Measurements from ENCODE around the gene GTF2H3. TPM values are rescaled to one million over a fixed set of nuclear protein-coding genes. Genes with fewer than 3 reads are reported as not detected.
A peak's percentile ranks its signal among the peaks of the same experiment; 100 is the strongest.

The GTF2H3 gene
- polyA plus RNA-seq, 2 of the 4 experiments (the other 2 are of a cell fraction): 25.5 to 85.3 TPM

DNA sequence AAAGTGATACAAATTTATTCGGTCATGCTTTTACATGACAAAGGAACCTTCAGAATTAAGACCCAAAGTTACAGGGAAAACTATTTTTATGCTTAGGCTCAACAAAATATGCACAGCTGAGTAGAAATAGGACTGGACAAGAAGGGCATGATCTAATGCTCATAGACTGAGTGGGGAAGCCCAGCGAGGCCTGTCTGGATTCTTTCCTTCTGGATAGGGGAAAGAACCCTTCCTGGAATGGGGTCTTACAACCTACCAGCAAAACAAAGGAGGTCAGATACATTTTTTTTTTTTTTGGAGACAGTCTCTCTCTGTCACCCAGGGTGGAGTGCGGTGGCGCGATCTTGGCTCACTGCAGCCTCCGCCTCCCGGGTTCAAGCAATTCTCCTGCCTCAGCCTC is 33.9 kb upstream of the GTF2H3 start:
- CTCF ChIA-PET: interaction anchor here (3.4 kb wide), 1 partner anchor 8 kb away, joined by 20 read pairs; no protein-coding TSS in a partner anchor
- H3K4me2 ChIP-seq: no peak overlapping the region

DNA sequence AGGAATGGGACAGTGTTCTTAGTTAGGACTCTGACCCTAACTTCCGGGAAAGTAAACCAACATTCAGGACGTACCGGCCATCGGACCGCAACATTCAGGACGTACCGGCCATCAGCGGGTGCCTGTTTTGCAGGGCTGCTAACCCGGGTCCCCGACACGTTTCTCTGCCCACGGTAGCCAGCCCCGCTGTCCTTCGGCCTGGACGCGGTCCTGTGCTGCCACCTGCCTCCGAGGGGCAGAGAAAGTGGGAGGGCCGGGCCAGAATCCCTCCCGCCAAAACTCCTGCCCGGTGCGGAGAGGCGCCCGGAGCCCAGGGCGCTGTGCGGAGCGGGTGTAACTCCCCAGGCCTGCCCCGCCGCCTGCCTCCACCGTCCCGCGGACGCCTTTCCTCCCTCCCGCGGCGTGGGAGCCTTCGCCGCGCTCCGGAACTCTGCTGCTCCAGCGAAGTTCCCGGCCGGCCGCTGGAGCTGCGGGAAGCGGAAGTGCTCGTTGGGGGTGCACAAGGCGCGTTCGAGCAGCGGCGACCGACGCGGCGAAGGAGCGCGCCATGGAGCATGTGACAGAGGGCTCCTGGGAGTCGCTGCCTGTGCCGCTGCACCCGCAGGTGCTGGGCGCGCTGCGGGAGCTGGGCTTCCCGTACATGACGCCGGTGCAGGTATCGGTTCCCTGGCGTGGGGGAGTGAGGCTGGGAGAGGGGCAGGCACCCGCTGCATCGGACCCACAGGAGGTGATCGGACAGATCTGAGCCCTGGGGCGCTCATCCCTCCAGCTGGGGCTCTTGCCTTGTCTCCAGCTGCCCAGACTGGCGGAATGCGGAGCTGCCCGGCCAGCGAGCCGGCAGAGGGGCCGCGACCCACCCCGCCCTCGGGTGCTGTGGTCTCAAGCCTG is 31.8 kb upstream of the GTF2H3 start, which contains the start of gene DDX55:
TSS of gene DDX55 (plus strand) at position 498 of the 888 bp plus-strand sequence. CDS start at position 548, 50 bp downstream.
- Histone ChIP-seq H3K4me2 (peak within 1 kb of the TSS; percentile 82), H3K4me1 (peaks cover 19% of the 10 kb centered on the region), H3K9me3 (no peaks in the 10 kb centered on the region), H3K27ac (peak within 1 kb of the TSS; percentile 85 to 98), H3K4me3 (peak within 1 kb of the TSS; percentile 71)
- WGBS (ENCODE audit: missing lambda C conversion rate): under 1% methylated on average over 18 of the region's 81 CpGs
- CTCF ChIA-PET: interaction anchor here (0.8 to 3.4 kb wide), 11 partner anchors 10 to 350 kb away, joined by 3 to 20 read pairs (median 4); partner anchors contain the start of genes RILPL1 and SNRNP35
- DNase-seq (ENCODE audit: low read depth in 1 of 2, low spot score in 1 of 2) (peak; percentile 81 to 91), ATAC-seq (peak; percentile 97 to 98), FAIRE-seq (no peak)
- POLR2A ChIA-PET: interaction anchor here (0.7 to 1.6 kb wide), 8 partner anchors 11 to 704 kb away, joined by 3 to 5 read pairs (median 3); partner anchors contain the start of genes ATP6V0A2, SBNO1 and SNRNP35
- TF ChIP-seq CEBPB (IDR thresholded peaks at IDR 0.05): no peak
- TF ChIP-seq PHF8 (IDR thresholded peaks at IDR 0.05; ENCODE audit: borderline replicate concordance, low read depth): peak; percentile 59; the same call in 1 of the 2 replicates
- TF ChIP-seq FOSL2 (IDR thresholded peaks at IDR 0.05): no peak
- 0 out of 2 replicates have a peak, but pooled peaks have one; percentile 2 for TF ChIP-seq FOSL2 (CRISPR knock-in tag; IDR thresholded peaks at IDR 0.05)
- TF ChIP-seq GATA3 (IDR thresholded peaks at IDR 0.05; ENCODE audit: borderline replicate concordance): 0 out of 2 replicates have a peak, but pooled peaks have one; percentile 20
- no peak for TF ChIP-seq CBX2 (IDR thresholded peaks at IDR 0.05; ENCODE audit: borderline replicate concordance, low read depth)
- peak; percentile 53; the same call in 1 of the 2 replicates for TF ChIP-seq FOXS1 (CRISPR knock-in tag; IDR thresholded peaks at IDR 0.05)
- TF ChIP-seq CHD2 (IDR thresholded peaks at IDR 0.05; ENCODE audit: low read length, partially characterized antibody): no peak
- TF ChIP-seq RCOR1 (IDR thresholded peaks at IDR 0.05; ENCODE audit: low read depth, low read length): no peak
- no peak for TF ChIP-seq HEYL (CRISPR knock-in tag; IDR thresholded peaks at IDR 0.05)
- no peak for TF ChIP-seq JUNB (IDR thresholded peaks at IDR 0.05)
- 0 out of 2 replicates have a peak, but pooled peaks have one; percentile 5 for TF ChIP-seq SREBF2 (IDR thresholded peaks at IDR 0.05)
- TF ChIP-seq MYC (IDR thresholded peaks at IDR 0.05; ENCODE audit: borderline replicate concordance, low read length): peak; percentile 88
- TF ChIP-seq, protein P1, sequence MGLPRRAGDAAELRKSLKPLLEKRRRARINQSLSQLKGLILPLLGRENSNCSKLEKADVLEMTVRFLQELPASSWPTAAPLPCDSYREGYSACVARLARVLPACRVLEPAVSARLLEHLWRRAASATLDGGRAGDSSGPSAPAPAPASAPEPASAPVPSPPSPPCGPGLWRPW (IDR thresholded peaks at IDR 0.05): no peak
- TF ChIP-seq NPAS2 (CRISPR knock-in tag; IDR thresholded peaks at IDR 0.05; ENCODE audit: borderline replicate concordance): peak; percentile 19; the same call in 1 of the 2 replicates
- TF ChIP-seq HDAC2 (IDR thresholded peaks at IDR 0.05): 0 out of 2 replicates have a peak, but pooled peaks have one; percentile 25
- TF ChIP-seq, protein P2, sequence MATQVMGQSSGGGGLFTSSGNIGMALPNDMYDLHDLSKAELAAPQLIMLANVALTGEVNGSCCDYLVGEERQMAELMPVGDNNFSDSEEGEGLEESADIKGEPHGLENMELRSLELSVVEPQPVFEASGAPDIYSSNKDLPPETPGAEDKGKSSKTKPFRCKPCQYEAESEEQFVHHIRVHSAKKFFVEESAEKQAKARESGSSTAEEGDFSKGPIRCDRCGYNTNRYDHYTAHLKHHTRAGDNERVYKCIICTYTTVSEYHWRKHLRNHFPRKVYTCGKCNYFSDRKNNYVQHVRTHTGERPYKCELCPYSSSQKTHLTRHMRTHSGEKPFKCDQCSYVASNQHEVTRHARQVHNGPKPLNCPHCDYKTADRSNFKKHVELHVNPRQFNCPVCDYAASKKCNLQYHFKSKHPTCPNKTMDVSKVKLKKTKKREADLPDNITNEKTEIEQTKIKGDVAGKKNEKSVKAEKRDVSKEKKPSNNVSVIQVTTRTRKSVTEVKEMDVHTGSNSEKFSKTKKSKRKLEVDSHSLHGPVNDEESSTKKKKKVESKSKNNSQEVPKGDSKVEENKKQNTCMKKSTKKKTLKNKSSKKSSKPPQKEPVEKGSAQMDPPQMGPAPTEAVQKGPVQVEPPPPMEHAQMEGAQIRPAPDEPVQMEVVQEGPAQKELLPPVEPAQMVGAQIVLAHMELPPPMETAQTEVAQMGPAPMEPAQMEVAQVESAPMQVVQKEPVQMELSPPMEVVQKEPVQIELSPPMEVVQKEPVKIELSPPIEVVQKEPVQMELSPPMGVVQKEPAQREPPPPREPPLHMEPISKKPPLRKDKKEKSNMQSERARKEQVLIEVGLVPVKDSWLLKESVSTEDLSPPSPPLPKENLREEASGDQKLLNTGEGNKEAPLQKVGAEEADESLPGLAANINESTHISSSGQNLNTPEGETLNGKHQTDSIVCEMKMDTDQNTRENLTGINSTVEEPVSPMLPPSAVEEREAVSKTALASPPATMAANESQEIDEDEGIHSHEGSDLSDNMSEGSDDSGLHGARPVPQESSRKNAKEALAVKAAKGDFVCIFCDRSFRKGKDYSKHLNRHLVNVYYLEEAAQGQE (IDR thresholded peaks at IDR 0.05): peak; percentile 37; the same call in 1 of the 2 replicates
- TF ChIP-seq, protein P3, sequence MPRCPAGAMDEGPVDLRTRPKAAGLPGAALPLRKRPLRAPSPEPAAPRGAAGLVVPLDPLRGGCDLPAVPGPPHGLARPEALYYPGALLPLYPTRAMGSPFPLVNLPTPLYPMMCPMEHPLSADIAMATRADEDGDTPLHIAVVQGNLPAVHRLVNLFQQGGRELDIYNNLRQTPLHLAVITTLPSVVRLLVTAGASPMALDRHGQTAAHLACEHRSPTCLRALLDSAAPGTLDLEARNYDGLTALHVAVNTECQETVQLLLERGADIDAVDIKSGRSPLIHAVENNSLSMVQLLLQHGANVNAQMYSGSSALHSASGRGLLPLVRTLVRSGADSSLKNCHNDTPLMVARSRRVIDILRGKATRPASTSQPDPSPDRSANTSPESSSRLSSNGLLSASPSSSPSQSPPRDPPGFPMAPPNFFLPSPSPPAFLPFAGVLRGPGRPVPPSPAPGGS (IDR thresholded peaks at IDR 0.05): peak; percentile 83; the same call in 2 of the 3 replicates
- TF ChIP-seq ESRRA (IDR thresholded peaks at IDR 0.05; ENCODE audit: borderline replicate concordance, low read length): no peak
- TF ChIP-seq NR3C1 (IDR thresholded peaks at IDR 0.05): no peak
- TF ChIP-seq, protein P4, sequence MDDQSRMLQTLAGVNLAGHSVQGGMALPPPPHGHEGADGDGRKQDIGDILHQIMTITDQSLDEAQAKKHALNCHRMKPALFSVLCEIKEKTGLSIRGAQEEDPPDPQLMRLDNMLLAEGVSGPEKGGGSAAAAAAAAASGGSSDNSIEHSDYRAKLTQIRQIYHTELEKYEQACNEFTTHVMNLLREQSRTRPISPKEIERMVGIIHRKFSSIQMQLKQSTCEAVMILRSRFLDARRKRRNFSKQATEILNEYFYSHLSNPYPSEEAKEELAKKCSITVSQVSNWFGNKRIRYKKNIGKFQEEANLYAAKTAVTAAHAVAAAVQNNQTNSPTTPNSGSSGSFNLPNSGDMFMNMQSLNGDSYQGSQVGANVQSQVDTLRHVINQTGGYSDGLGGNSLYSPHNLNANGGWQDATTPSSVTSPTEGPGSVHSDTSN (IDR thresholded peaks at IDR 0.05): no peak
- TF ChIP-seq RAD21 (conservative IDR thresholded peaks at IDR 0.05 in 1 of 2, IDR thresholded peaks at IDR 0.05 in 1 of 2): peak; percentile 47 to 75
- no peak for TF ChIP-seq EHMT2 (IDR thresholded peaks at IDR 0.05; ENCODE audit: low read depth)
- peak; percentile 44; the same call in 1 of the 2 replicates for TF ChIP-seq ZC3H11A (IDR thresholded peaks at IDR 0.05)
- no peak for TF ChIP-seq RARB (CRISPR knock-in tag; IDR thresholded peaks at IDR 0.05)
- TF ChIP-seq, protein P5, sequence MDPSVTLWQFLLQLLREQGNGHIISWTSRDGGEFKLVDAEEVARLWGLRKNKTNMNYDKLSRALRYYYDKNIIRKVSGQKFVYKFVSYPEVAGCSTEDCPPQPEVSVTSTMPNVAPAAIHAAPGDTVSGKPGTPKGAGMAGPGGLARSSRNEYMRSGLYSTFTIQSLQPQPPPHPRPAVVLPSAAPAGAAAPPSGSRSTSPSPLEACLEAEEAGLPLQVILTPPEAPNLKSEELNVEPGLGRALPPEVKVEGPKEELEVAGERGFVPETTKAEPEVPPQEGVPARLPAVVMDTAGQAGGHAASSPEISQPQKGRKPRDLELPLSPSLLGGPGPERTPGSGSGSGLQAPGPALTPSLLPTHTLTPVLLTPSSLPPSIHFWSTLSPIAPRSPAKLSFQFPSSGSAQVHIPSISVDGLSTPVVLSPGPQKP (IDR thresholded peaks at IDR 0.05; ENCODE audit: low read depth, low read length): no peak

More for the DNA sequence above, 33.9 kb upstream of the GTF2H3 start:
- TF ChIP-seq FOXS1 (CRISPR knock-in tag; IDR thresholded peaks at IDR 0.05) (no peak), ZFP36 (IDR thresholded peaks at IDR 0.05; ENCODE audit: borderline replicate concordance, partially characterized antibody) (no peak), ZSCAN20 (CRISPR knock-in tag; IDR thresholded peaks at IDR 0.05) (no peak), NFE2L2 (conservative IDR thresholded peaks at IDR 0.05; ENCODE audit: low read length) (no peak), JUNB (IDR thresholded peaks at IDR 0.05) (no peak), RFX5 (IDR thresholded peaks at IDR 0.05) (no peak), JUN (IDR thresholded peaks at IDR 0.05) (no peak), CHD2 (IDR thresholded peaks at IDR 0.05; ENCODE audit: low read length, partially characterized antibody) (no peak), RARB (CRISPR knock-in tag; IDR thresholded peaks at IDR 0.05) (no peak)
- 93% methylated on average over 7 of the region's 7 CpGs for WGBS (ENCODE audit: missing lambda C conversion rate)
- DNase-seq (ENCODE audit: low read depth in 1 of 2, low spot score in 1 of 2): no peak
- FAIRE-seq: no peak
- no peak overlapping the region for H3K4me3 ChIP-seq
- no peak overlapping the region for H3K27ac ChIP-seq
- no peaks in the 10 kb centered on the region for H3K9me3 ChIP-seq
- POLR2A ChIA-PET: no interaction called here
- H3K4me1 ChIP-seq: peaks cover 31% of the 10 kb centered on the region
- ATAC-seq: no peak
